Epithelial cell of esophagus (primary cell): ENCODE data around the gene SHKBP1.
"Not testable (repeated sequence)": the region's sequence is repeated elsewhere in the genome, so short reads cannot be mapped to it uniquely, and the experiment has no call there.

Source experiments
- DNase-seq: peaks from one replicate; pipeline ENCODE4 v3.0.0; 2010; ENCODE audit warnings: low read depth
- H3K4me3 ChIP-seq: 2 replicates; pipeline ENCODE4 v1.5.1; 2011; ENCODE audit warnings: mild to moderate bottlenecking, low read length, control low read depth
- CTCF ChIP-seq: IDR thresholded peaks from 2 replicates; pipeline ENCODE4 v1.5.1; 2011; ENCODE audit warnings: low read depth, mild to moderate bottlenecking, low read length, control low read depth, inconsistent platforms; ENCODE audit not compliant: insufficient read depth; ENCODE audit errors: missing control alignments

Gene SHKBP1

GRCh38 chr19:40559394-40559793 lies 17.3 kb upstream of the SHKBP1 start:
- no peak for TF ChIP-seq CTCF
- no peak overlapping the region for H3K4me3 ChIP-seq
- no peak for DNase-seq

- no peak overlapping the region for H3K4me3 ChIP-seq
- DNase-seq, result no peak
- no peak for TF ChIP-seq CTCF
Measured at GRCh38 chr19:40560092-40560507, 16.6 kb upstream of the SHKBP1 start.

GRCh38 chr19:40561947-40562346 lies 14.7 kb upstream of the SHKBP1 start:
- H3K4me3 ChIP-seq, result no peak overlapping the region
- DNase-seq, result no peak
- no peak for TF ChIP-seq CTCF

GRCh38 chr19:40564535-40564934 lies 12.1 kb upstream of the SHKBP1 start:
- not testable (repeated sequence) for DNase-seq, H3K4me3 ChIP-seq

- no peak overlapping the region for H3K4me3 ChIP-seq
- no peak for TF ChIP-seq CTCF
- no peak for DNase-seq
Measured at GRCh38 chr19:40565355-40565754, 11.3 kb upstream of the SHKBP1 start.

- TF ChIP-seq CTCF, result no peak
- H3K4me3 ChIP-seq, result no peak overlapping the region
- DNase-seq, result no peak
Measured at GRCh38 chr19:40565910-40566495, 10.7 kb upstream of the SHKBP1 start.

GRCh38 chr19:40567040-40567749 lies 9.5 kb upstream of the SHKBP1 start:
- TF ChIP-seq CTCF, result no peak
- DNase-seq, result no peak
- no peak overlapping the region for H3K4me3 ChIP-seq
